ENCODE measurements around the gene CHCHD6.

Gene CHCHD6

GRCh38 chr3:126859415-126860246 lies 155.6 kb downstream of the CHCHD6 start:
- DNase-seq (no peak), ATAC-seq (no peak)

DNA sequence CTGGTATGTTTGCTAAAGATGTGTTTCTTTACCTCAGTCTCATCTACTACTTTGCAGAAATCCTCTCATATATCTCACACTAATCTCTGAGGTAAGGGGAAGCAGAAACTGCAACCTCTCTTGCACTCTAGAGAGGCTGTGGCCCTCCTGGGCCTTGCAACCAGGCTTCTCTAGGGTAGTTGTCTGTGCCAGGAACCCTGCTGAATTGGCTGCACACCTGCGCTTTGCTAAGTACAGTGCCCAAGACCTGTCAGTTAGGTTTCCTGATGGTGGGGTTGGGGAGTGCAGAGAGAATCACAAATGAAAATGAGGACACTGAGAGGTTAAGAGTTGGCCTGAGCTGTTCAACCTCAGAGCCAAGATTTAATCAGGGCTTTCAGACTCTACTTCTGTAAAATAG lies 161.7 kb downstream of the CHCHD6 start:
- no peak for ATAC-seq
- no peak for DNase-seq

DNA sequence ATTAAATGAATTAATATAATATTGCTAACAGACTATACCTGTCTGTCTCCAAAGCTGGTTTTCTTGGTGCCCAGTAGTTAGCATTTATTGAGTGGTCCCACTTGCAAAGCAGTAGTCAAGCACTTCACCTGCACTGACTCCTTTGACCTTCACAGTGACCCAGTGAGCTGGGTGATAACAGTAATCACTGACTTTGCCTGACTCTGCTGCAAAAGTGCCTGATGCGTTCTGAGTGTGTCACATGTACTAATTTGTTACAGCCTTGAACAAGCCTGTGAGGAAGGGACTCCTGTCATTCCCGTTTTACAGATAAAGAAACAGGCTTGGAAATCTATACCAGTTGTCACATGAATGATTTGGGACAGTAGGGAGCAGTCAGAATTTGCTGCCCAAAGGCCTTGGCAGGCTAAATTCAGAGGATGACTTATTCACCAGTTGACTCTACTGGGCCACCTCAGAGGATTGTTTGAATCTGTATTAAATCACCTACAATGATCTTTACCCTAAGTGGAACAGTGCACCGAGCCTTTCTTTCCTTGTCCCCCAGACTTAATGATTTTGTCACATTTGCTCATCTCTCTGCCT lies 162.2 kb downstream of the CHCHD6 start:
- no peak for ATAC-seq

GRCh38 chr3:126867190-126867862 lies 163.3 kb downstream of the CHCHD6 start:
- ATAC-seq (no peak), DNase-seq (no peak)

More for the DNA sequence above, 162.2 kb downstream of the CHCHD6 start:
- DNase-seq = no peak

- DNase-seq (no peak), ATAC-seq (no peak)
Observed at GRCh38 chr3:126867863-126868200, 163.8 kb downstream of the CHCHD6 start.

DNA sequence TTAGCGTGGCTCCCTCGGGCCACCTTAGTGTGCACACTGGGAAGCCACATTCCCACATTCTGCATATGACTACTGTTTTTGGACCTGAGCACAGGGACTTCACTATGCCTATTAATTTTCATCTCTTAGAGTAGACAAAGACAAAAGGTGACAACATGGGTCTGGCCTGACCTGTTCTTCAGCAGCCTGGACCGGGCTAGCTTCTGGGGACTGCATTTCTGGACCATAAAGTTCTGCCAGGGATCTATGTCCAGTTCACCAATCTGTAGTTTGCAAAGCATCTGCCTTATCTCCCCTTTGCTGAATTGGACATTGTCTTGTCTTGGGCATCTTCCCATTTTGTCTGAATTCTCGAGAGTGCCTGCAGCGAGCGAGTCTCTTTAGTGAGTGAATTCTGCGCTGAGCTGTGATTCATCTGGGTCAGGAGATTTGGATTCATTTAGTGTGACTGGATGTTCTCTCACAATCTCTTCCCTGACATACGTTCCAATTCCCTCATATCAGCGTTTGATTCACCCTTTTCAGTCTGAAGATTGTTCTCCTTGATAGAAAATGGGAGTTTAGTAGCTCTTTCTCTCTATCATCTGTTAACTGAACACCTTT lies 166.7 kb downstream of the CHCHD6 start:
- ATAC-seq (no peak), DNase-seq (no peak)

DNA sequence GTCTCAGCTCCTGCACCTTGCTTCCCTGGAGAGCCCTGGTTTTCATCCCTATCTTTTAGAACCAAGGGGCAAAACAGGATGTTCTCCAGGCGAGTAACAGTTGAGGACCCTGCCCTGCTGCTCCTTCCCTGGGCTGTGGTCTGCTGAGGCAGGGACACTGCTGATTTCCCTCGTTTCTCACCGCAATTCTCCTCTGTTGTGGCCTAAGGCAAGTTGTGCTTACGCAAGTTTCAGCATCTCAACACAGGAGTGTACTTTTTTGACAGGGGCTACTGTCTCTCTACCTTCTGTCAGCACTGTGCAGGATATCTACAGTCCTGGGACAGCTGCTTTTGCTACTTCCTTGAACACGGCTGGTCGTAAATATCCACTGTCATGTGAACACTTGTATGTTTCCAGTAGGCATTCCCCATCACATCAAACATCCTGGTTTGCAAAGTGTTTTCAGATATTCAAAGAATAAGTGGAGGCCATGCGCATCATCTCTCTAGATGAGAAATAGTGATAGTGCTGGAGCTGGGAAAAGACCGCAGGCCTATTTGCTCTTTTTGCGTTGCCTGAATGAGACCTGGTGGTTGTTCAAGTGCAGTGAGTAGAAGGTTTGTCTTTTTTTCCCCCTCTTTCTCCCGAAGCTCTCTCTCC lies 168.8 kb downstream of the CHCHD6 start:
- no peak for ATAC-seq
- DNase-seq = no peak

GRCh38 chr3:126873416-126873815 lies 169.4 kb downstream of the CHCHD6 start:
- no peak for DNase-seq
- ATAC-seq = no peak

DNA sequence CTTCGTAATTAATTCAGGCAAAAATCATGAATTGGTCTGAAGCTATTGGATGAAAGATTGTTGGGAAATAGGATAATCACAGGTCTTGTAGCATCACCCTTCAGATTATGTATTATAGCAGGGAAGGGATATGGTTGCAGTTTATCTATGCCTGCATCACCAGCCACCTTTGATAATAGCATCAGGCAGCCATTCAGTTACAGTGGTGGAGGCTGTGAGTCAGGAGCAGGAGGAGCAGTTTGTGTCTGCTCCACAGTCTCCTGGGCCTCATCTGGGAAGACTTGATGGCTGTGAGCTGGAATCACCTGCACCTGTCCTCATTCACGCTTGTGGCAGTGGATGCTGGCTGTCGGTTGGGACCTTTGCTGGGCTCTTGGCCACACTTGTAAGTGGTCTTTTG lies 174.6 kb downstream of the CHCHD6 start:
- DNase-seq = no peak
- no peak for ATAC-seq

DNA sequence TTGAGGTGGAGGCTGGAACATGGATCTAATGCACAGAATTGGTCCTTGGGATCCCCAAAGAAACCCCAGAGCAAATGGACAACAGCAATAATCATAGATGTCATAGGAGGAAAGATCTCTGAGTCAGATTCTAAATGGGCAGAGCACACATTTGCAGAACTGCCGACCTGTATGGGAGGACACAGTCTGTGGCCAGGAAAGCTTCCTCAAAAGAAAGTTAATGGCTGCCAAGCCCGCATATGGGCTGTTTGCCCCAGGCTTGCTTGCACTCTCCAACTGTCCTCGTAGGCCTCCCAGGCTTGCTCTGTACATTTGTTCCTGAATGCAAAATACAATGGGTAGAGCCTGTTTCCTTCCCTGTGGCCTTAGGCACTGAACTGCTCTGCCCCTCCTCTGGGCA lies 176.9 kb downstream of the CHCHD6 start:
- ATAC-seq = no peak

GRCh38 chr3:126881861-126882260 lies 177.8 kb downstream of the CHCHD6 start:
- ATAC-seq = no peak
- DNase-seq = no peak

More for the DNA sequence above, 176.9 kb downstream of the CHCHD6 start:
- no peak for DNase-seq

DNA sequence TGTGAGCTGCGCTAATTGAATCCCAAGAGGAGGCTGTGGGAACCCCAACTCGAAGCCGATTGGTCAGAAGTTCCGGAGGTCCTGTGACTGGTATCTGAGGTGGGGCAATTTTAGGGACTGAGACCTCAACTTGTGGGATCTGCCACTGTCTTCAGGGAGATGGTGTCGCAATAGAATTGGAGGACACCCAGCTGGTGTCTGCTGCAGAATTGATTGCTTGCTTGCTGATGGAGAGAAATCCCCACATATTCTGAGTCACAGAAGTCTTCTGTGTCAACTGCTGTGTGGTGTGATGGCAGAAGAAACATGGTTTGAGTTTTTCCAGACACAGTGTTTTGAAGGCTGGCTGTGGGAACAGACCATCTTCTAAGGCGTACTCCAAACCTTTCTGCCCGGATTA lies 179.2 kb downstream of the CHCHD6 start:
- DNase-seq (no peak), ATAC-seq (no peak)

- DNase-seq = no peak
- no peak for ATAC-seq
Observed at GRCh38 chr3:126885425-126885824, 181.4 kb downstream of the CHCHD6 start.

DNA sequence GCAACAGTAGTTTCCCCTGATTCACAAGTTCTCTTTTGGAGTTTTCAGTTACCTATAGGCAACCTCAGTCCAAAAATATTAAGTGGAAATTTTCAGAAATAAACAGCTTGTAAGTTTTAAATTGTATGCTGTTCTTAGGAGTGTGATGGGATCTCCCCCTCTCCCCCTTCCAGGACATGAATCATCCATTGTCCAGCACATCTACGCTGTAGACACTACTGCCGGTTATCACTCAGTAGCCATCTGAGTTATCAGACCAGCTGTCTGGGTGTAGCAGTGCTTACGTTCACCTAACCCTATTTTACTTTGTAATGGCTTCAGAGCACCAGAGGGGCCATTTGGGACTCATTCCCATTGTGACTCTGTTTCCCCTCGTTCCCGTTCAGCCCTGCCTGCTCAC lies 182.2 kb downstream of the CHCHD6 start:
- DNase-seq (no peak), ATAC-seq (no peak)

- no peak for ATAC-seq
Observed at GRCh38 chr3:126887686-126888085, 183.6 kb downstream of the CHCHD6 start.

GRCh38 chr3:126888186-126888760 lies 184.2 kb downstream of the CHCHD6 start:
- DNase-seq (no peak), ATAC-seq (no peak)

More at GRCh38 chr3:126887686-126888085, 183.6 kb downstream of the CHCHD6 start:
- DNase-seq = no peak

- no peak for ATAC-seq
- DNase-seq = no peak
Observed at GRCh38 chr3:126889276-126890201, 185.5 kb downstream of the CHCHD6 start.

GRCh38 chr3:126891141-126891540 lies 187.1 kb downstream of the CHCHD6 start:
- no peak for DNase-seq
- ATAC-seq = no peak

DNA sequence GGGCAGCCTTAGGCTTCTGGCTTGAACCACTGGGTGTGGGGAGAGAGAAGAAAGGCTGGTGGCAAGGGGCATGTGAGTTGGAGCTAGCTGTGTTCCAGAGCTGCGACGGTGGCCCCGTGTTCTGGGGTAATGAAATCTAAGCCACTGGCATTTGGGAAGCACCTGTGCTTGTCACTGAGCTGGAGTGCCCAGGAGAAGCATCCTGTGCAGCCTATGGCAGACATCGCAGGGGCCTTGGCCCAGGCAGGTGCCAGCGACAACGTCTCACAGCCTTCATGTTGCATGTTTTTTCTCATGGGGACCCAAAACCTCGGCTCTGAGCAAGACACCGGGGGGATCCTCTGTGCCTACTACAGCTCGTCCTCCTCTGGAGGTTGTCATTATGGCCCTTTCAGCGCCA lies 187.8 kb downstream of the CHCHD6 start:
- DNase-seq (no peak), ATAC-seq (no peak)

DNA sequence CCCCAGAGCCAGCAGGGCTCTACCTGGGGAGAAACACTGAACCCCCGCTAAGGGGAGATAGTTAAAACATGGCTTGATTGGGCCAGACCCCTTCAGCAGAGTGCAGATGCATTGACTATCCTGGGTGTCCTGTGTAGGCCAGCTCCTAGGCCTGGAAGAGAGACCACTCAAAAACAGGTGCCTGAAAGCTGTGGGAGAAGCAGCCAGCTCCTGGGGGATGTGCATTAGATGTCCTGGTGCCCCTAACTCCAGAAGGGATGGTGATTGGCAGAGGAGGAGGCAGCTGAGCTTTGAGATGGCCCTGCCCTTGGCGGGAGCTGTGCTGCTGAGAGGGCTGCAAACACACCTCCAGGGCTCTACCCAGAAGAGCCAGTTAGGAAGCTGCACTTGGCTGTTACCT lies 189.6 kb downstream of the CHCHD6 start:
- ATAC-seq (no peak), DNase-seq (no peak)

- no peak for ATAC-seq
- no peak for DNase-seq
Observed at GRCh38 chr3:126894475-126894874, 190.4 kb downstream of the CHCHD6 start.
